MCF 10A (cell line): ENCODE data around the gene ATF7IP. TPM values are rescaled to one million over a fixed set of nuclear protein-coding genes. Genes with fewer than 3 reads are reported as not detected.
A peak's percentile ranks its signal among the peaks of the same experiment; 100 is the strongest.
"Not testable (repeated sequence)": the region's sequence is repeated elsewhere in the genome, so short reads cannot be mapped to it uniquely, and the experiment has no call there.

Experiments used
- BruUV-seq: library from RNA; stranded (reverse); fragments of 400-500 nt; replicated peaks from 2 replicates; lab custom pipeline; 2021; lab: Mats Ljungman, UMichigan
- CTCF ChIA-PET: fragments of 300-600 bp; sonication (Branson Sonifier 250); formaldehyde crosslinking; extraction: SDS; loops from one replicate; lab custom pipeline; 2021; ENCODE audit warnings: antibody characterized with exemption, inconsistent platforms; lab: Yijun Ruan, JAX
- POLR2A ChIA-PET: fragments of 300-600, 350-650 bp; sonication (Branson Sonifier 250); formaldehyde crosslinking; extraction: SDS; loops from one replicate; lab custom pipeline; 2020; ENCODE audit warnings: antibody characterized with exemption, inconsistent platforms; lab: Yijun Ruan, JAX
- DNase-seq: peaks from one replicate; pipeline ENCODE4 v3.0.0-alpha.2; 2018; ENCODE audit not compliant: unreplicated experiment
- H3K27ac Mint-ChIP-seq: one replicate; pipeline ENCODE4 v1.8.0; 2022; ENCODE audit warnings: mild to moderate bottlenecking, low read depth, mixed read lengths; ENCODE audit not compliant: unreplicated experiment
- H3K27me3 Mint-ChIP-seq: one replicate; pipeline ENCODE4 v1.8.0; 2022; ENCODE audit warnings: mixed read lengths; ENCODE audit not compliant: insufficient read depth, unreplicated experiment
- H3K36me3 Mint-ChIP-seq: one replicate; pipeline ENCODE4 v1.8.0; 2022; ENCODE audit warnings: mild to moderate bottlenecking, moderate library complexity, mixed read lengths; ENCODE audit not compliant: insufficient read depth, unreplicated experiment
- H3K4me1 Mint-ChIP-seq: one replicate; pipeline ENCODE4 v1.8.0; 2022; ENCODE audit warnings: mixed read lengths; ENCODE audit not compliant: insufficient read depth, unreplicated experiment
- H3K4me3 Mint-ChIP-seq: one replicate; pipeline ENCODE4 v1.8.0; 2022; ENCODE audit warnings: mild to moderate bottlenecking, moderate library complexity, mixed read lengths; ENCODE audit not compliant: unreplicated experiment
- H3K9me3 Mint-ChIP-seq: one replicate; pipeline ENCODE4 v1.8.0; 2022; ENCODE audit warnings: mixed read lengths; ENCODE audit not compliant: unreplicated experiment
- intact Hi-C: fragments of 100-400 bp; cut with micrococcal nuclease; formaldehyde crosslinking; loops from 2 replicates; pipeline ENCODE4 v1.14.1; 2022
- total RNA-seq: library from RNA; stranded (reverse); gene quantifications from 2 replicates; pipeline ENCODE4 v1.2.3, GENCODE V29; 2022
- TF ChIP-seq, protein P1 (sequence below): fragments of 200-600 bp; IDR thresholded peaks from one replicate; pipeline ENCODE4 v1.8.0; 2022; ENCODE audit warnings: antibody characterized with exemption, mild to moderate bottlenecking; ENCODE audit not compliant: unreplicated experiment

ATF7IP gene
- total RNA-seq, 1 experiment from 2014 or later, result 29.4 TPM

- ChIA-PET CTCF (interaction anchor here (0.7 to 1.4 kb wide), 5 partner anchors 11 to 37 kb away, joined by 3 to 10 read pairs (median 4); no protein-coding TSS in a partner anchor), POLR2A (interaction anchor here (0.9 to 4.1 kb wide), 6 partner anchors 11 to 37 kb away, joined by 3 to 18 read pairs (median 3); no protein-coding TSS in a partner anchor)
- H3K36me3 Mint-ChIP-seq, result no peaks in the 10 kb centered on the region
- H3K4me1 Mint-ChIP-seq, result peaks cover 27% of the 10 kb centered on the region
- peak overlapping the region; percentile 91 for H3K27ac Mint-ChIP-seq
- H3K27me3 Mint-ChIP-seq, result no peaks in the 10 kb centered on the region
- H3K4me3 Mint-ChIP-seq, result peak overlapping the region; percentile 28
- no peak for DNase-seq
- intact Hi-C loops, result loop anchor here (10.0 kb wide), 1 partner anchor 372 kb away; a partner anchor contains a TSS
- TF ChIP-seq, protein P1, sequence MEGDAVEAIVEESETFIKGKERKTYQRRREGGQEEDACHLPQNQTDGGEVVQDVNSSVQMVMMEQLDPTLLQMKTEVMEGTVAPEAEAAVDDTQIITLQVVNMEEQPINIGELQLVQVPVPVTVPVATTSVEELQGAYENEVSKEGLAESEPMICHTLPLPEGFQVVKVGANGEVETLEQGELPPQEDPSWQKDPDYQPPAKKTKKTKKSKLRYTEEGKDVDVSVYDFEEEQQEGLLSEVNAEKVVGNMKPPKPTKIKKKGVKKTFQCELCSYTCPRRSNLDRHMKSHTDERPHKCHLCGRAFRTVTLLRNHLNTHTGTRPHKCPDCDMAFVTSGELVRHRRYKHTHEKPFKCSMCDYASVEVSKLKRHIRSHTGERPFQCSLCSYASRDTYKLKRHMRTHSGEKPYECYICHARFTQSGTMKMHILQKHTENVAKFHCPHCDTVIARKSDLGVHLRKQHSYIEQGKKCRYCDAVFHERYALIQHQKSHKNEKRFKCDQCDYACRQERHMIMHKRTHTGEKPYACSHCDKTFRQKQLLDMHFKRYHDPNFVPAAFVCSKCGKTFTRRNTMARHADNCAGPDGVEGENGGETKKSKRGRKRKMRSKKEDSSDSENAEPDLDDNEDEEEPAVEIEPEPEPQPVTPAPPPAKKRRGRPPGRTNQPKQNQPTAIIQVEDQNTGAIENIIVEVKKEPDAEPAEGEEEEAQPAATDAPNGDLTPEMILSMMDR, result no peak
- no peaks in the 10 kb centered on the region for H3K9me3 Mint-ChIP-seq
- no TSS peak for BruUV-seq
Measured at GRCh38 chr12:14403293-14403692, 37.8 kb downstream of the ATF7IP start.

- intact Hi-C loops, result loop anchor here (10.0 kb wide), 1 partner anchor 371 kb away; a partner anchor contains a TSS
- BruUV-seq, result no TSS peak
- TF ChIP-seq, protein P1, result no peak
- Mint-ChIP-seq H3K4me3 (peak overlapping the region; percentile 28), H3K4me1 (peaks cover 27% of the 10 kb centered on the region), H3K36me3 (no peaks in the 10 kb centered on the region), H3K27ac (peak overlapping the region; percentile 91), H3K9me3 (no peaks in the 10 kb centered on the region), H3K27me3 (no peaks in the 10 kb centered on the region)
- ChIA-PET CTCF (interaction anchor here (0.7 kb wide), 1 partner anchor 36 kb away, joined by 3 read pairs; no protein-coding TSS in a partner anchor), POLR2A (interaction anchor here (0.7 to 4.1 kb wide), 9 partner anchors 9 to 38 kb away, joined by 3 to 18 read pairs (median 3); no protein-coding TSS in a partner anchor)
- peak; percentile 69 for DNase-seq
Measured at GRCh38 chr12:14403711-14404196, 38.3 kb downstream of the ATF7IP start.

GRCh38 chr12:14405407-14405806, 39.9 kb downstream of the ATF7IP start:
- DNase-seq, CTCF ChIA-PET, H3K27me3 Mint-ChIP-seq, H3K36me3 Mint-ChIP-seq, POLR2A ChIA-PET, BruUV-seq, H3K27ac Mint-ChIP-seq, H3K9me3 Mint-ChIP-seq, H3K4me3 Mint-ChIP-seq: not testable (repeated sequence)
- peaks cover 19% of the 10 kb centered on the region for H3K4me1 Mint-ChIP-seq
- intact Hi-C loops, result loop anchor here (10.0 kb wide), 1 partner anchor 369 kb away; a partner anchor contains a TSS

DNA sequence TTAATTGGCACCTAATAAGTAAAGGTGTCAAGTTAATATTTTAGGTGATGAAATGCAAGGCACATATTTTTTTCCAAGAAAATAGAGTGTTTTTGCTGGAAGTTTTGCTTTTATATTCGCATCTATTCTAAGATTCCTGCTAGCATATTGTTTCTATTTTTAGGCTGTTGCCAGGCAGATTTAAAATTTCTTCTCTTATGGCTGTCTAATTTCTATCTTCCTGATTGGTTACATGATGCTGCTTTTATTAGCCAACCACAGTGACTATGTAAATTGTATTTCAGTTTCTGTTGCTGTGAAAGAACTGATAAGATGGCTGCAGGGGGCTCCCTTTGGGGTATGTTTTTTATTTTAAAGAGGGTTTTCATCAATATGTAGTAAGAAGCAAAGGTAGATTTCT, 42.7 kb downstream of the ATF7IP start:
- Mint-ChIP-seq H3K36me3 (no peaks in the 10 kb centered on the region), H3K4me1 (peaks cover 9% of the 10 kb centered on the region), H3K9me3 (no peaks in the 10 kb centered on the region), H3K27ac (no peak overlapping the region), H3K27me3 (no peaks in the 10 kb centered on the region), H3K4me3 (no peak overlapping the region)
- no peak for DNase-seq
- TF ChIP-seq, protein P1, result no peak
- BruUV-seq, result no TSS peak
- intact Hi-C loops, result loop anchor here (10.0 kb wide), 1 partner anchor 367 kb away; a partner anchor contains a TSS
- POLR2A ChIA-PET, result interaction anchor here (0.9 kb wide), 1 partner anchor 8 kb away, joined by 4 read pairs; no protein-coding TSS in a partner anchor
- CTCF ChIA-PET, result interaction anchor here (1.1 kb wide), 1 partner anchor 43 kb away, joined by 3 read pairs; the partner anchor contains the start of gene ATF7IP
